Measurements from ENCODE around the gene MAPKAPK3.

- TF ChIP-seq CTCF (IDR thresholded peaks at IDR 0.05; ENCODE audit: poor library complexity, severe bottlenecking) (no peak), POLR2AphosphoS5 (IDR thresholded peaks at IDR 0.05) (no peak)
Measured at GRCh38 chr3:50628601-50629000, 11.7 kb downstream of the MAPKAPK3 start.
